CD14-positive monocyte (primary cell): ENCODE measurements around the gene SOCS3. TPM values are rescaled to one million over a fixed set of nuclear protein-coding genes. Genes with fewer than 3 reads are reported as not detected.

Experiments used
- DNase-seq, 3 donors: peaks; one replicate each; pipeline ENCODE4 v3.0.0-alpha.2; 2011 to 2022
- H2AFZ ChIP-seq: 2 replicates; pipeline ENCODE4 v1.6.0; 2012; ENCODE audit warnings: mild to moderate bottlenecking, low read depth, low read length, inconsistent platforms; ENCODE audit not compliant: insufficient read depth, poor library complexity, severe bottlenecking
- H3K27ac ChIP-seq, 2 donors: 1 replicate in 1 of 2; 2 replicates in 1 of 2; pipeline ENCODE4 v1.5.1; 2012 to 2013; ENCODE audit warnings: low read length in 2 of 2, control low read depth in 1 of 2, inconsistent platforms in 1 of 2, low read depth in 1 of 2, mild to moderate bottlenecking in 1 of 2
- H3K27me3 ChIP-seq, 2 donors: one replicate each; pipeline versions ENCODE4 v1.6.0 to v1.6.1; 2011 to 2013; ENCODE audit warnings: low read length in 2 of 2; ENCODE audit not compliant: control insufficient read depth in 2 of 2, insufficient read depth in 2 of 2
- H3K36me3 ChIP-seq, 2 donors: replicated peaks in 1 of 2; 1 replicate in 1 of 2; 2 replicates in 1 of 2; pipeline versions ENCODE4 v1.5.1 to v1.6.1; 2012 to 2013; ENCODE audit warnings: low read length in 2 of 2, control low read depth in 1 of 2, inconsistent platforms in 1 of 2, mild to moderate bottlenecking in 1 of 2; ENCODE audit not compliant: insufficient read depth in 2 of 2, control insufficient read depth in 1 of 2
- H3K4me1 ChIP-seq, 2 donors: 1 replicate in 1 of 2; 2 replicates in 1 of 2; pipeline versions ENCODE4 v1.5.1 to v1.6.1; 2012 to 2013; ENCODE audit warnings: low read length in 2 of 2, control low read depth in 1 of 2, inconsistent platforms in 1 of 2, mild to moderate bottlenecking in 1 of 2, moderate library complexity in 1 of 2; ENCODE audit not compliant: insufficient read depth in 2 of 2, control insufficient read depth in 1 of 2
- H3K4me2 ChIP-seq: replicated peaks from 2 replicates; pipeline ENCODE3; 2012; ENCODE audit warnings: low read length, moderate library complexity, mild to moderate bottlenecking; ENCODE audit not compliant: poor library complexity, severe bottlenecking; ENCODE audit errors: extremely low read depth
- H3K4me3 ChIP-seq, 3 experiments: fragments of 200-600 bp in 1 of 3; sonication (generic) in 1 of 3; replicated peaks in 1 of 3; 1 replicate in 2 of 3; 2 replicates in 1 of 3; pipeline ENCODE4 v1.5.1; 2011 to 2013; ENCODE audit warnings: low read length in 3 of 3, mild to moderate bottlenecking in 3 of 3, control low read depth in 2 of 3, low read depth in 2 of 3, inconsistent platforms in 1 of 3, moderate library complexity in 1 of 3
- H3K79me2 ChIP-seq: 2 replicates; pipeline ENCODE4 v1.6.0; 2012; ENCODE audit warnings: mild to moderate bottlenecking, control low read depth, inconsistent platforms, low read length, moderate library complexity; ENCODE audit not compliant: insufficient read depth
- H3K9ac ChIP-seq: 2 replicates; pipeline ENCODE4 v1.6.0; 2017; ENCODE audit warnings: low read length, mild to moderate bottlenecking; ENCODE audit not compliant: insufficient read depth, poor library complexity, severe bottlenecking
- H3K9me3 ChIP-seq, 2 donors: replicated peaks in 1 of 2; 1 replicate in 1 of 2; 2 replicates in 1 of 2; pipeline versions ENCODE4 v1.5.1 to v1.6.1; 2012 to 2013; ENCODE audit warnings: low read length in 2 of 2, control low read depth in 1 of 2; ENCODE audit not compliant: control insufficient read depth in 1 of 2, insufficient read depth in 1 of 2
- H4K20me1 ChIP-seq: 2 replicates; pipeline ENCODE4 v1.6.0; 2012; ENCODE audit warnings: mild to moderate bottlenecking, low read length, control low read depth, moderate library complexity; ENCODE audit not compliant: insufficient read depth
- H3K27ac Mint-ChIP-seq, 7 donors: one replicate each; pipeline ENCODE4 v1.8.0; 2020; ENCODE audit warnings: mild to moderate bottlenecking in 7 of 7, mixed read lengths in 7 of 7, moderate library complexity in 6 of 7, inconsistent platforms in 2 of 7
- H3K27me3 Mint-ChIP-seq, 3 donors: one replicate each; pipeline ENCODE4 v1.8.0; 2021 to 2022; ENCODE audit warnings: low read depth in 3 of 3, mild to moderate bottlenecking in 3 of 3, mixed read lengths in 3 of 3, moderate library complexity in 3 of 3, inconsistent platforms in 1 of 3
- H3K36me3 Mint-ChIP-seq, 2 donors: one replicate each; pipeline ENCODE4 v1.8.0; 2020; ENCODE audit warnings: mixed read lengths in 2 of 2, inconsistent platforms in 1 of 2, mild to moderate bottlenecking in 1 of 2
- H3K4me1 Mint-ChIP-seq: one replicate; pipeline ENCODE4 v1.8.0; 2020; ENCODE audit warnings: mild to moderate bottlenecking, mixed read lengths
- H3K4me3 Mint-ChIP-seq, 2 donors: one replicate each; pipeline ENCODE4 v1.8.0; 2020; ENCODE audit warnings: mild to moderate bottlenecking in 2 of 2, mixed read lengths in 2 of 2, moderate library complexity in 1 of 2
- H3K9me3 Mint-ChIP-seq, 7 donors: one replicate each; pipeline ENCODE4 v1.8.0; 2020 to 2022; ENCODE audit warnings: mixed read lengths in 7 of 7, mild to moderate bottlenecking in 6 of 7, moderate library complexity in 6 of 7, inconsistent platforms in 2 of 7
- CTCF ChIP-seq: fragments of 200-600 bp; IDR thresholded peaks from one replicate; pipeline ENCODE4 v1.8.0; 2022; ENCODE audit warnings: antibody characterized with exemption, mild to moderate bottlenecking
- WGBS: methylation state at CpG from one replicate; pipeline ENCODE4 v1.1.5; 2013; ENCODE audit warnings: missing lambda C conversion rate; ENCODE audit not compliant: insufficient coverage; 5-methylcytosine and 5-hydroxymethylcytosine counted together
- intact Hi-C, 2 donors: fragments of 100-400 bp; cut with micrococcal nuclease; formaldehyde crosslinking; loops; one replicate each; pipeline versions ENCODE4 v1.15.0 to v1.15.1; 2023
- polyA plus RNA-seq, 3 donors: library from polyadenylated mRNA; depleted of rRNA in 1 of 3; unstranded in 2 of 3; stranded (reverse) in 1 of 3; fragments of 300-500 nt in 2 of 3; fragments of >200 nt in 1 of 3; fragmentation: Illumina TruSeq in 2 of 3; gene quantifications; 1 replicate in 2 of 3; 2 replicates in 1 of 3; pipeline ENCODE4 v1.2.3, GENCODE V29; 2012 to 2021

Gene SOCS3
- polyA plus RNA-seq, 3 donors: 123 to 441 (median 144) TPM

DNA sequence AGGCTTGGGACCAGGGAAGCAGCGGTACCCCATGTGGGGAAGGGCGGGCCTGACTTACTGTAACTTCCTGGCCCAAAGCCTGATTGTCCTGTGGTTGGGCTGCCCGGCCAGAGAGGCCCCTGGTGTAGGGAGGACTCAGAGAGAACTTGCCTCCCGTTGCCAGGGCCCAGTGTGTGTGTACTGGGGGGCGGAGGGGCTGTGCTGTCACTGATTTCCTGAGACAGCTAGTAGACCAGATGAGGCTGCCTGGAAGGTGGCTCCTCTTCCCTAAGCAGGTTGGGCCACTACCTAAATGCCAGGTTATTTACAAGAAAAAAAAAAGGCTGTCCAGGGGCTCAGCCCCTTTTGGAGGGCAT, 16.7 kb downstream of the SOCS3 start:
- Histone ChIP-seq H3K9ac (peak overlapping the region; percentile 79), H3K4me1 (peaks cover 55 to 59% of the 10 kb centered on the region in 2 donors), H3K9me3 (no peaks in the 10 kb centered on the region), H3K36me3 (no peaks in the 10 kb centered on the region), H3K4me3 (peak overlapping the region in 1 of 3 experiments; percentile 70), H3K27me3 (peaks cover 0 to 21% of the 10 kb centered on the region in 2 donors), H3K79me2 (no peaks in the 10 kb centered on the region), H3K4me2 (peak overlapping the region; percentile 77), H3K27ac (peak overlapping the region; percentile 53 to 86), H2AFZ (no peak overlapping the region), H4K20me1 (no peaks in the 10 kb centered on the region)
- peak overlapping the region; percentile 89 to 96 (median 94) for H3K27ac Mint-ChIP-seq
- intact Hi-C loops: no loop called here
- H3K9me3 Mint-ChIP-seq: peaks cover 0 to 2% (median 0%) of the 10 kb centered on the region in 7 donors
- H3K27me3 Mint-ChIP-seq: peaks cover 14 to 29% (median 19%) of the 10 kb centered on the region in 3 donors
- H3K4me3 Mint-ChIP-seq: peak overlapping the region; percentile 69 to 81
- TF ChIP-seq CTCF: no peak
- peaks cover 0 to 5% of the 10 kb centered on the region in 2 donors for H3K36me3 Mint-ChIP-seq
- WGBS: 4% methylated on average over 4 of the region's 5 CpGs
- DNase-seq: peak; percentile 71 to 75 (median 72)
- H3K4me1 Mint-ChIP-seq: peaks cover 50% of the 10 kb centered on the region

GRCh38 chr17:78342449-78343186, 17.3 kb downstream of the SOCS3 start:
- Mint-ChIP-seq H3K27me3 (peaks cover 14 to 24% (median 19%) of the 10 kb centered on the region in 3 donors), H3K4me3 (peak overlapping the region; percentile 69 to 81), H3K9me3 (peaks cover 0 to 2% (median 0%) of the 10 kb centered on the region in 7 donors), H3K4me1 (peaks cover 55% of the 10 kb centered on the region), H3K36me3 (peaks cover 0 to 5% of the 10 kb centered on the region in 2 donors), H3K27ac (peak overlapping the region; percentile 89 to 96 (median 94))
- peak overlapping the region; percentile 79 for H3K9ac ChIP-seq
- no peaks in the 10 kb centered on the region for H3K79me2 ChIP-seq
- TF ChIP-seq CTCF: no peak
- no peaks in the 10 kb centered on the region for H3K9me3 ChIP-seq
- peak overlapping the region; percentile 53 to 86 for H3K27ac ChIP-seq
- H3K27me3 ChIP-seq: peaks cover 0 to 21% of the 10 kb centered on the region in 2 donors
- WGBS: 52% methylated on average over 11 of the region's 26 CpGs
- peaks cover 60 to 65% of the 10 kb centered on the region in 2 donors for H3K4me1 ChIP-seq
- H4K20me1 ChIP-seq: no peaks in the 10 kb centered on the region
- intact Hi-C loops: no loop called here
- DNase-seq: peak; percentile 51 to 74 (median 54)
- H3K4me3 ChIP-seq: peak overlapping the region; percentile 10 to 70 (median 34)
- H3K4me2 ChIP-seq: peak overlapping the region; percentile 77
- peak overlapping the region; percentile 30 for H2AFZ ChIP-seq
- no peaks in the 10 kb centered on the region for H3K36me3 ChIP-seq
